WI38 (cell line): ENCODE measurements around the gene LPP.

Experiments
- H3K4me3 ChIP-seq: 2 replicates; pipeline ENCODE4 v1.5.1; 2011; ENCODE audit warnings: low read depth, mild to moderate bottlenecking, control low read depth, low read length
- TF ChIP-seq, protein P1 (sequence below): IDR thresholded peaks from 2 replicates; pipeline ENCODE4 v1.5.1; 2012; ENCODE audit warnings: low read depth, mild to moderate bottlenecking, control low read depth, low read length

The LPP gene

GRCh38 chr3:188370081-188370830 lies 216.3 kb downstream of the LPP start:
- TF ChIP-seq, protein P1, sequence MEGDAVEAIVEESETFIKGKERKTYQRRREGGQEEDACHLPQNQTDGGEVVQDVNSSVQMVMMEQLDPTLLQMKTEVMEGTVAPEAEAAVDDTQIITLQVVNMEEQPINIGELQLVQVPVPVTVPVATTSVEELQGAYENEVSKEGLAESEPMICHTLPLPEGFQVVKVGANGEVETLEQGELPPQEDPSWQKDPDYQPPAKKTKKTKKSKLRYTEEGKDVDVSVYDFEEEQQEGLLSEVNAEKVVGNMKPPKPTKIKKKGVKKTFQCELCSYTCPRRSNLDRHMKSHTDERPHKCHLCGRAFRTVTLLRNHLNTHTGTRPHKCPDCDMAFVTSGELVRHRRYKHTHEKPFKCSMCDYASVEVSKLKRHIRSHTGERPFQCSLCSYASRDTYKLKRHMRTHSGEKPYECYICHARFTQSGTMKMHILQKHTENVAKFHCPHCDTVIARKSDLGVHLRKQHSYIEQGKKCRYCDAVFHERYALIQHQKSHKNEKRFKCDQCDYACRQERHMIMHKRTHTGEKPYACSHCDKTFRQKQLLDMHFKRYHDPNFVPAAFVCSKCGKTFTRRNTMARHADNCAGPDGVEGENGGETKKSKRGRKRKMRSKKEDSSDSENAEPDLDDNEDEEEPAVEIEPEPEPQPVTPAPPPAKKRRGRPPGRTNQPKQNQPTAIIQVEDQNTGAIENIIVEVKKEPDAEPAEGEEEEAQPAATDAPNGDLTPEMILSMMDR: no peak

GRCh38 chr3:188378786-188379185 lies 224.8 kb downstream of the LPP start:
- TF ChIP-seq, protein P1: no peak
- no peak overlapping the region for H3K4me3 ChIP-seq

More at GRCh38 chr3:188370081-188370830, 216.3 kb downstream of the LPP start:
- no peak overlapping the region for H3K4me3 ChIP-seq

DNA sequence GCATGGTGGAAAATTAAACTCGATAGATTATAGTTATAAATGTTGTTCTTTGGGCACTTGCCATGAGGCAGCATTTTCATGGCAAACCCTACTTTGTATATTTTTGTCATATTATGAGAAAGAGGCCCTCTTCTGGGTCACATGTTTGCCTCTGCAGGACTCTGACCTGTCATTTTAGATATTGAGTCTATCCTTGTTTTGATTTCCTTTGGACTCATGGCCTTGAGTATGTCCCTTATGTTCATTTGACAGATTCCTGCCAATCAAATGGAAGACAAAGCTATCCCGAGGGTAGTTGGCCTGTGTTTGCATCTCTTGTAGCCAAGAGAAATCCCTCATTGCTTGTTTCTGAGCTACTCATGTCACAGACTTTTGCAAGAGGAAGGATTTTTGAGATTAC lies 226.3 kb downstream of the LPP start:
- H3K4me3 ChIP-seq: no peak overlapping the region
- TF ChIP-seq, protein P1: no peak

- H3K4me3 ChIP-seq: no peak overlapping the region
- TF ChIP-seq, protein P1: no peak
Measured at GRCh38 chr3:188380722-188381121, 226.8 kb downstream of the LPP start.

- TF ChIP-seq, protein P1: no peak
- no peak overlapping the region for H3K4me3 ChIP-seq
Measured at GRCh38 chr3:188383748-188384147, 229.8 kb downstream of the LPP start.

DNA sequence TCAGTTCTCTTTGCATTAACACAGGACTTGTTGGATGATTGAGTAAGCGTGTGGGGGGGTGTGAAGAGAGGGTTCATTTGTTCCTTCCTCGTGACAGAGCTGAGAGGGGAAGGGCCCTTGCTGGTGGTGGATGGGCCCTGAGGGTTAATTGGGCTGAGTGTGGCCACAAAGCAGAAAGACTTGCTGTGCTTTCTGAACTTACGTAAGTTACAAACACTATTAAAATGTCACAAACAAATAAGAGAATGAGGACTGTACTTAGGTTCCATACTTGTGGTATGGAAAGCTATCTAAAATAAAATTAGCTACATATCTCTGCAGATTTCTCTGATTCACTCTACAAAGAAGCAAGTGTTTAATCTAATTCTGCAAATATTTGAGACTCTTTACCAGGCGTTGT lies 231.3 kb downstream of the LPP start:
- TF ChIP-seq, protein P1: no peak
- H3K4me3 ChIP-seq: no peak overlapping the region

DNA sequence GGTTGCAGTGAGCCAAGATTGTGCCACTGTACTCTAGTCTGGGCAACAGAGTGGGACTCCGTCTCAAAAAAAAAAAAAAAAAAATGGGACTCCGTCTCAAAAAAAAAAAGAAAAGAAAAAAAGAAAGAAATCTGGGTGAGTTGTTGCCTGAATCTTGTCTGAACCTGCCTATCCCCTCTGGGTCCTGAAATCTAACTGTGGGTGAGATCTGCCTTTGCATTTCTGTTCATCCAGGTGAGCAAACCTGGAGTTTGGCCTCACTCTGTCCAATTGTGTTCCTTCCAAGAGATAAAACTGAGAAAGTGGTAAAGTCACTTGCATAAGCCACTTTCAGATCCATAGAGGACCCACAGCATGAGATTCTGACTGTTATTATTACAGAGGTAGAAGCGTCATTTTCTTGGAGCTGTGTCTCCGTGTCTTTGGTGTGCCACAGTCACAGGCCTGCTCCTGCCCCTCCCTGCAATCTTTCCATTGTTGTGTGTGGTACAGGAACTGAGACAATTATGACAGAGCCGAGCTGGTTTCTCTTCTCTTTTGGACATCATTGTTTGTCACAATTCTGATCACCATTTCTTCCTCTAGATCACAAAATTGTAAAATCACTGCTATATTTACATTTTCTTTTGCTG lies 235.9 kb downstream of the LPP start:
- no peak overlapping the region for H3K4me3 ChIP-seq
- TF ChIP-seq, protein P1: no peak
